AG10803 (cell line): Measurements from ENCODE around the gene XCL1.

ENCODE experiments used
- DNase-seq: peaks from one replicate; pipeline ENCODE4 v3.0.0; 2010; ENCODE audit warnings: low read depth
- H3K4me3 ChIP-seq: 2 replicates; pipeline ENCODE4 v1.5.1; 2011; ENCODE audit warnings: mild to moderate bottlenecking, low read length, control low read depth
- CTCF ChIP-seq: conservative IDR thresholded peaks from 2 replicates; pipeline ENCODE4 v1.5.1; 2011; ENCODE audit warnings: mild to moderate bottlenecking, low read length, control low read depth, inconsistent platforms

The XCL1 gene

GRCh38 chr1:168550971-168551370, 25.4 kb upstream of the XCL1 start:
- H3K4me3 ChIP-seq = no peak overlapping the region
- no peak for TF ChIP-seq CTCF
- DNase-seq = peak; percentile 25

DNA sequence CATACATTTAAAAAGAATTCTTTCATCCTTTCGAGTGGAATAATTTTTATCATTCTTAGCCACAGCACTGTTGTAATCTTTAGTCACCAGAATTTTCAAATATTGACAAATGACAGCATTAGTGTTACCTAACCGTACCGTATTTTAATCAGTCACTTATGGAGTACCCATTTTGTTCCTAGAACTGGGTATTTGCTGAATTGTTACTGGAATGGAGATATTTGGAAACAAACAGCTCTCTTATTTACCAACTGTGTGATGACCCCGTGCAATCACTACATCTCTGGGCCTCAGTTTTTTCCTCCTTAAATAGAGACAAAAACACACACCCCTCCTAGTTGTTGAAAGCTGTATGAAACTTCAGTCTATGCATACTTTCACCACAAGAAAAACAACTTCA, 24.7 kb upstream of the XCL1 start:
- no peak overlapping the region for H3K4me3 ChIP-seq

DNA sequence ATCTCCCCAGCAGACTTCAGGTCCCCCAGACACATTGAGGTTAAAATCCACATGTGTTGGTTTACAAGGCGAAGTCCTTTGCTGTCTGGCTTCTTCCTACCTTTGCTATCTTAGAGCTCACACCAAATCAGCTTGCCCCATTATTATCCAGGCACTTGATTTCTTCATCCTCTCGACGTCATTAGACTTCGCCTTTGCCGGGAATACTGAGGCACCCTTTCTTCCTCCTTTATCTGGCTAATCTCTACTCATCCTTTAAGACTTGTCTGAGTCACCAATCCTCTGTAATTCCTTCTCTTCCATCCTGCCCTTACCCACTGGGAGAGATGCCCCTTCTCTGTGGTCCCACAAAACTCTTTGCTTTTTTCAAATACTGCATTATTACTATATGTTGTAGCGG, 23.4 kb upstream of the XCL1 start:
- no peak for TF ChIP-seq CTCF
- no peak overlapping the region for H3K4me3 ChIP-seq
- DNase-seq = no peak

More for the DNA sequence above, 24.7 kb upstream of the XCL1 start:
- TF ChIP-seq CTCF = no peak
- DNase-seq = no peak

- no peak overlapping the region for H3K4me3 ChIP-seq
- no peak for TF ChIP-seq CTCF
Measured at GRCh38 chr1:168553680-168554553, 22.5 kb upstream of the XCL1 start.

DNA sequence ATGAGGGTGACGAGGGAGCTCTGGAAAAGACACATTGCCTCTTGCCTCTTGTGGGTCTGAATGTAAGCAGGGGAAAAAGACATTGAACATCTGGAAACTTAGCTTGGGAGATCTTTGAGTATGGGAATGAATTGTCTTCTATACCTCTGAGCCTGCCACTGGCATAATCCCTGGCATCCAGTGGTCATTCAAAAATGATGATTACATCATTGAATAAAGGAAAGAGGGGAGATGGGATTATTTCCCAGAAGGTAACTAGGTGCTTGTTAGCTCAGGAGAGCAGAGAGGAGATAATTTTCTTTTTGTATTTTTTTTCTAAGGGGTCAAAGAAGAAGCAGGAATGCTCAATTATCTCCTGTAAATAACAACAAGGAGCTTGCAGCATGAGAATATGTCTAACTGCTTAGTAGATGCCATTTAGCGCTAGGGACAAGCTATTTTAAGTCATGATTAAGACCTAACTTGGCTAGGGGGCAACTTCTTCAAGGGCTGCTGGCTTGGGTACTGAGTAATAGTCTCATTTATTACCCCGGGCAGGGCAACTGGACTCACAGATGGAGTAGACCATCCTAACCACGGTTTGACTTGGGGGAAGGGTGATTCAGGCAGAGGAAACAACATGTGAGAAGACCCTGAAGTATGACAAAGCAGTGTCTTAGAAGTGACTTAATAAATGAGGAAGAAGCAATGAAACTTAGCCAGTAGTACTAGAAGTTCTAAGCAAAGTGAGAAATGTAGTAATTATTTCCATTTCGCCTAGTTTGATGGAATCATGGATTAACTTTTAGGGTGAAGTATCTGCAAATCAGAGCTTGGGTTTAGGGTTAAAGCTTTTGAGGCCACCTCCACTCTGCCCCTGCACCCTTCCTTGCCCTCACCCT, 21.6 kb upstream of the XCL1 start:
- no peak for TF ChIP-seq CTCF
- no peak overlapping the region for H3K4me3 ChIP-seq
- DNase-seq = no peak

More at GRCh38 chr1:168553680-168554553, 22.5 kb upstream of the XCL1 start:
- no peak for DNase-seq

- no peak for DNase-seq
- no peak overlapping the region for H3K4me3 ChIP-seq
- no peak for TF ChIP-seq CTCF
Measured at GRCh38 chr1:168555508-168556046, 20.8 kb upstream of the XCL1 start.
